ACC112 (cell line): ENCODE results near the gene AEBP2.
"Not testable (repeated sequence)": the region's sequence is repeated elsewhere in the genome, so short reads cannot be mapped to it uniquely, and the experiment has no call there.

Source experiments
- H2AFZ ChIP-seq: fragments of 200-600 bp; sonication (generic); one replicate; pipeline ENCODE4 v1.6.0; 2017; ENCODE audit warnings: antibody characterized with exemption, low read length; ENCODE audit not compliant: unreplicated experiment
- H3K27ac ChIP-seq: fragments of 200-600 bp; sonication (generic); 2 replicates; pipeline ENCODE4 v1.5.1; 2014; ENCODE audit warnings: low read depth, mild to moderate bottlenecking, antibody characterized with exemption, low read length, moderate library complexity
- H3K27me3 ChIP-seq: fragments of 200-600 bp; sonication (generic); 2 replicates; pipeline ENCODE4 v1.6.1; 2014; ENCODE audit warnings: mild to moderate bottlenecking, antibody characterized with exemption, low read length, moderate library complexity, mixed read lengths; ENCODE audit not compliant: insufficient read depth
- H3K36me3 ChIP-seq: fragments of 200-600 bp; sonication (generic); 2 replicates; pipeline ENCODE4 v1.6.1; 2016; ENCODE audit warnings: mild to moderate bottlenecking, antibody characterized with exemption, low read length, moderate library complexity, mixed read lengths; ENCODE audit not compliant: insufficient read depth
- H3K4me1 ChIP-seq: fragments of 200-600 bp; sonication (generic); one replicate; pipeline ENCODE4 v1.6.1; 2016; ENCODE audit warnings: low read length, mixed read lengths; ENCODE audit not compliant: insufficient read depth, unreplicated experiment, control insufficient read depth
- H3K4me3 ChIP-seq: fragments of 200-600 bp; sonication (generic); 2 replicates; pipeline ENCODE4 v1.5.1; 2014; ENCODE audit warnings: mild to moderate bottlenecking, low read depth, low read length
- H3K79me2 ChIP-seq: fragments of 200-600 bp; sonication (generic); one replicate; pipeline ENCODE4 v1.6.0; 2016; ENCODE audit warnings: low read length; ENCODE audit not compliant: control insufficient read depth, unreplicated experiment, insufficient read depth

The AEBP2 gene, protein sequence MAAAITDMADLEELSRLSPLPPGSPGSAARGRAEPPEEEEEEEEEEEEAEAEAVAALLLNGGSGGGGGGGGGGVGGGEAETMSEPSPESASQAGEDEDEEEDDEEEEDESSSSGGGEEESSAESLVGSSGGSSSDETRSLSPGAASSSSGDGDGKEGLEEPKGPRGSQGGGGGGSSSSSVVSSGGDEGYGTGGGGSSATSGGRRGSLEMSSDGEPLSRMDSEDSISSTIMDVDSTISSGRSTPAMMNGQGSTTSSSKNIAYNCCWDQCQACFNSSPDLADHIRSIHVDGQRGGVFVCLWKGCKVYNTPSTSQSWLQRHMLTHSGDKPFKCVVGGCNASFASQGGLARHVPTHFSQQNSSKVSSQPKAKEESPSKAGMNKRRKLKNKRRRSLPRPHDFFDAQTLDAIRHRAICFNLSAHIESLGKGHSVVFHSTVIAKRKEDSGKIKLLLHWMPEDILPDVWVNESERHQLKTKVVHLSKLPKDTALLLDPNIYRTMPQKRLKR

GRCh38 chr12:19439059-19440018 is at the start of gene AEBP2:
Gene AEBP2 (plus strand): TSS chr12:19439492. CDS start chr12:19439700, 208 bp downstream.
- Histone ChIP-seq H2AFZ (peak within 1 kb of the TSS; percentile 92), H3K27me3 (no peaks in the 10 kb centered on the region), H3K4me3 (peak within 1 kb of the TSS; percentile 93), H3K4me1 (peaks cover 9% of the 10 kb centered on the region), H3K27ac (peak within 1 kb of the TSS; percentile 55; the same call in 1 of the 2 replicates), H3K79me2 (peaks cover 45% of the 10 kb centered on the region), H3K36me3 (peaks cover 8% of the 10 kb centered on the region; the same call in 1 of the 2 replicates)

GRCh38 chr12:19390051-19390598 is 49.2 kb upstream of the AEBP2 start:
- Histone ChIP-seq H3K27ac (no peak overlapping the region), H3K36me3 (no peaks in the 10 kb centered on the region), H3K4me3 (no peak overlapping the region), H3K4me1 (no peaks in the 10 kb centered on the region), H3K27me3 (no peaks in the 10 kb centered on the region), H3K79me2 (no peaks in the 10 kb centered on the region), H2AFZ (no peak overlapping the region)

DNA sequence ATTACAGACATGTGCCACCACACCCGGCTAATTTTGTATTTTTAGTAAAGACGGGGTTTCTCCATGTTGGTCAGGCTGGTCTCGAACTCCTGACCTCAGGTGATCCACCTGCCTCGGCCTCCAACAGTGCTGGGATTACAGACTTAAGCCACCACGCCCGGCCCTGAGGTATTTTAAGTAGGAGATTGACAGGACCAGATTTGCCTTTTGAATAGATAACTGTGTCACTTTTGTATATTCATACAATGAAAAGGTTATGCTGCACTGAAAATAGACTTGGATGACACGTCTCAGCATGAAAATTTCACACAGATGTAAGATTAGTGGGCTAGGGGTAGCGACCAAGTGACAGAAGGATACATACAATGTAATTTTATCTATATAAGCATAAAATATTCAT is 46.6 kb upstream of the AEBP2 start:
- not testable (repeated sequence) for H3K4me1 ChIP-seq, H3K27ac ChIP-seq, H3K79me2 ChIP-seq, H3K4me3 ChIP-seq, H3K27me3 ChIP-seq, H2AFZ ChIP-seq, H3K36me3 ChIP-seq

DNA sequence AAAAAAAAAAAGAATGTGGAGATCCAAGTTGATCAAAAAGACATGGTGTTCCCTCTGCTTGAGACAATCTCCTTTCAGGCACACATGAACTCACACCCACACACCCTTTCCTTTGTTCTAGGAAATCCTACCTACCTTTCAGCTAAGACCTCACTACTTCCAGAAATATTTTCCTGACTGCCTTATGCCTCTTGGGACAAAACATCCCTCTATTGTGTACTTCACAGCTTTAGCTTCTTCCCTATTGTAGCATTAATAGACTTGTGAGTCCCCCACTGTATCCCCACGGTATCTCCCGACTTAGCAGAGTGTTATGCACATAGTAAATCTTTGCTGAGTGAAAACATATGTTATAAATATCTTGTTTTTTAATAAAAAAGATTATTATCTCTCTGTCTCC is 44.9 kb upstream of the AEBP2 start:
- Histone ChIP-seq H3K27me3 (no peaks in the 10 kb centered on the region), H3K36me3 (no peaks in the 10 kb centered on the region), H3K27ac (no peak overlapping the region), H2AFZ (no peak overlapping the region), H3K4me1 (no peaks in the 10 kb centered on the region), H3K4me3 (no peak overlapping the region), H3K79me2 (no peaks in the 10 kb centered on the region)

- no peak overlapping the region for H2AFZ ChIP-seq
- no peaks in the 10 kb centered on the region for H3K36me3 ChIP-seq
- no peak overlapping the region for H3K4me3 ChIP-seq
- no peaks in the 10 kb centered on the region for H3K79me2 ChIP-seq
- no peak overlapping the region for H3K27ac ChIP-seq
- no peaks in the 10 kb centered on the region for H3K27me3 ChIP-seq
- H3K4me1 ChIP-seq: no peaks in the 10 kb centered on the region
Measured at GRCh38 chr12:19397534-19397933, 41.8 kb upstream of the AEBP2 start.

GRCh38 chr12:19398376-19399363 is 40.6 kb upstream of the AEBP2 start:
- Histone ChIP-seq H3K4me1 (no peaks in the 10 kb centered on the region), H3K27me3 (no peaks in the 10 kb centered on the region), H3K36me3 (no peaks in the 10 kb centered on the region), H3K79me2 (no peaks in the 10 kb centered on the region), H3K4me3 (no peak overlapping the region), H2AFZ (no peak overlapping the region), H3K27ac (no peak overlapping the region)

GRCh38 chr12:19400649-19401285 is 38.5 kb upstream of the AEBP2 start:
- H3K4me3 ChIP-seq, H2AFZ ChIP-seq, H3K79me2 ChIP-seq, H3K36me3 ChIP-seq, H3K4me1 ChIP-seq, H3K27ac ChIP-seq, H3K27me3 ChIP-seq: not testable (repeated sequence)

DNA sequence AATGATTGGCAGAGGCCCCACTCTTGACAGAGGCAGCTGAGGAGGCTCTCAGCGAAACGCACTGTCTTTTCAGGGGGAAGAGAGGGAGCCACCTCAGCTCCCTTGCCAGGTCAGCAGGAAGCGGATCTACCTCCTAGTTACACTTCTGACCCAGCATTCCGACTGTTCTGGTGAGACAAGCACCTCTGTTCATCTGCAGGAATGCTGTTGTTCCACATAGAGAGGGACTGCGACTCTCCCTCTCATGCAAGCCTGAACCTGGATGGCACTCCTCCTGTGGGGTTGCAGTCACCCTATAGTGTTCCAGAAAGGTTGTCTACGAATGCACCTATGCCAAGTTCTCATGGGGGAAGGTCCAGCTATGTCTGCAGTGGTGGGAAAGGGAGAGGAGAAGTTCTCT is 37.1 kb upstream of the AEBP2 start:
- Histone ChIP-seq H3K4me3 (no peak overlapping the region), H3K27ac (no peak overlapping the region), H3K36me3 (no peaks in the 10 kb centered on the region), H3K27me3 (no peaks in the 10 kb centered on the region), H2AFZ (no peak overlapping the region), H3K4me1 (no peaks in the 10 kb centered on the region), H3K79me2 (no peaks in the 10 kb centered on the region)

- no peak overlapping the region for H2AFZ ChIP-seq
- H3K4me3 ChIP-seq: no peak overlapping the region
- H3K27ac ChIP-seq: no peak overlapping the region
- no peaks in the 10 kb centered on the region for H3K27me3 ChIP-seq
- no peaks in the 10 kb centered on the region for H3K4me1 ChIP-seq
- no peaks in the 10 kb centered on the region for H3K79me2 ChIP-seq
- no peaks in the 10 kb centered on the region for H3K36me3 ChIP-seq
Measured at GRCh38 chr12:19402743-19403431, 36.4 kb upstream of the AEBP2 start.
